Stimulated activated CD4-positive, alpha-beta T cell treated with anti-CD3 and anti-CD28 coated beads, TNF-alpha, amount 100 ng/mL, for 48 hours (primary cell): ENCODE data around the gene UBE3B.

Experiments
- DNase-seq, 3 donors: peaks; one replicate each; pipeline ENCODE4 v3.0.0-alpha.2; 2020; ENCODE audit warnings: low read depth in 3 of 3

Gene UBE3B

GRCh38 chr12:109573914-109574244, 96.4 kb downstream of the UBE3B start:
- no peak for DNase-seq

GRCh38 chr12:109575683-109576082, 98.2 kb downstream of the UBE3B start:
- no peak for DNase-seq

GRCh38 chr12:109577311-109577710, 99.9 kb downstream of the UBE3B start:
- DNase-seq, result no peak

- no peak for DNase-seq
Observed at GRCh38 chr12:109578330-109578927, 101.0 kb downstream of the UBE3B start.

- DNase-seq, result no peak
Observed at GRCh38 chr12:109579639-109580038, 102.2 kb downstream of the UBE3B start.

GRCh38 chr12:109580272-109580671, 102.8 kb downstream of the UBE3B start:
- no peak for DNase-seq

GRCh38 chr12:109580684-109581333, 103.4 kb downstream of the UBE3B start:
- DNase-seq, result no peak

GRCh38 chr12:109581334-109581691, 103.9 kb downstream of the UBE3B start:
- DNase-seq, result no peak

GRCh38 chr12:109581856-109582255, 104.4 kb downstream of the UBE3B start:
- DNase-seq, result no peak

GRCh38 chr12:109582636-109583035, 105.2 kb downstream of the UBE3B start:
- no peak for DNase-seq

- no peak for DNase-seq
Observed at GRCh38 chr12:109583733-109584132, 106.3 kb downstream of the UBE3B start.
